Osteocyte (in vitro differentiated cells): Measurements from ENCODE around the gene FAM118A. TPM values are rescaled to one million over a fixed set of nuclear protein-coding genes. Genes with fewer than 3 reads are reported as not detected.
"Not testable (repeated sequence)": the region's sequence is repeated elsewhere in the genome, so short reads cannot be mapped to it uniquely, and the experiment has no call there.

Experiments
- DNase-seq: peaks from one replicate; pipeline ENCODE4 v3.0.0; 2021; ENCODE audit warnings: mixed read lengths; ENCODE audit not compliant: unreplicated experiment; ENCODE audit errors: extremely low spot score
- H3K27ac Mint-ChIP-seq: one replicate; pipeline ENCODE4 v1.8.0; 2021; ENCODE audit warnings: mild to moderate bottlenecking, mixed read lengths; ENCODE audit not compliant: unreplicated experiment
- H3K27me3 Mint-ChIP-seq: one replicate; pipeline ENCODE4 v1.8.0; 2021; ENCODE audit warnings: mixed read lengths; ENCODE audit not compliant: unreplicated experiment
- H3K36me3 Mint-ChIP-seq: one replicate; pipeline ENCODE4 v1.8.0; 2021; ENCODE audit warnings: mixed read lengths; ENCODE audit not compliant: unreplicated experiment
- H3K4me1 Mint-ChIP-seq: one replicate; pipeline ENCODE4 v1.8.0; 2021; ENCODE audit warnings: mixed read lengths; ENCODE audit not compliant: unreplicated experiment
- H3K4me3 Mint-ChIP-seq: one replicate; pipeline ENCODE4 v1.8.0; 2021; ENCODE audit warnings: mild to moderate bottlenecking, moderate library complexity, mixed read lengths; ENCODE audit not compliant: unreplicated experiment
- H3K9me3 Mint-ChIP-seq: one replicate; pipeline ENCODE4 v1.8.0; 2021; ENCODE audit warnings: mixed read lengths; ENCODE audit not compliant: unreplicated experiment
- CTCF ChIP-seq: fragments of 200-600 bp; sonication (generic); IDR thresholded peaks from 2 replicates; pipeline ENCODE4 v1.5.0; 2021; ENCODE audit warnings: antibody characterized with exemption, mild to moderate bottlenecking, moderate library complexity
- total RNA-seq: library from RNA; stranded (reverse); gene quantifications from 2 replicates; pipeline ENCODE4 v1.2.1, GENCODE V29; 2021

Gene FAM118A
- total RNA-seq, 1 donor from 2014 or later: 110 TPM

- no peaks in the 10 kb centered on the region for H3K9me3 Mint-ChIP-seq
- H3K4me3 Mint-ChIP-seq: no peak overlapping the region
- TF ChIP-seq CTCF: no peak
- no peak for DNase-seq
- no peaks in the 10 kb centered on the region for H3K36me3 Mint-ChIP-seq
- H3K27ac Mint-ChIP-seq: no peak overlapping the region
- no peaks in the 10 kb centered on the region for H3K4me1 Mint-ChIP-seq
- no peaks in the 10 kb centered on the region for H3K27me3 Mint-ChIP-seq
These were observed 42.2 kb downstream of the FAM118A start for GRCh38 chr22:45351956-45352355.

DNA sequence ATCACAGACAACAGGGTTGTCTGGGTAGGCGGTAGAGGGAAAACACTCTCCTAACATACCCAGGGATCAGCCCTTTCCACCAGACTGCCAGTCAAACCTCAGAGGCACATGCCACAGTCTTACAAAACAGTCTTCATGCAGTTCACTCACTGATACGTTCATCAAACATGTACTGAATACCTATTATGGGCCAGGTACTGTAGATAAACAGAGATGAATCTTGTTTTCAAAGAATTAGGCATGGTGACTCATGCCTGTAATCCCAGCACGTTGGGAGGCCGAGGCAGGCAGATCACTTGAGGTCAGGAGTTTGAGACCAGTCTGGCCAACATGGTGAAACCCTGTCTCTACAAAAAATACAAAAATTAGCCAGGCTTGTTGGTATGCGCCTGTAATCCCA is 43.0 kb downstream of the FAM118A start:
- H3K9me3 Mint-ChIP-seq, H3K4me1 Mint-ChIP-seq, H3K27me3 Mint-ChIP-seq, DNase-seq, H3K4me3 Mint-ChIP-seq, H3K36me3 Mint-ChIP-seq, H3K27ac Mint-ChIP-seq: not testable (repeated sequence)

GRCh38 chr22:45353786-45354185 is 44.1 kb downstream of the FAM118A start:
- Mint-ChIP-seq H3K4me3 (no peak overlapping the region), H3K9me3 (no peaks in the 10 kb centered on the region), H3K27me3 (peaks cover 9% of the 10 kb centered on the region), H3K4me1 (no peaks in the 10 kb centered on the region), H3K36me3 (no peaks in the 10 kb centered on the region), H3K27ac (no peak overlapping the region)
- TF ChIP-seq CTCF: no peak
- DNase-seq: no peak

DNA sequence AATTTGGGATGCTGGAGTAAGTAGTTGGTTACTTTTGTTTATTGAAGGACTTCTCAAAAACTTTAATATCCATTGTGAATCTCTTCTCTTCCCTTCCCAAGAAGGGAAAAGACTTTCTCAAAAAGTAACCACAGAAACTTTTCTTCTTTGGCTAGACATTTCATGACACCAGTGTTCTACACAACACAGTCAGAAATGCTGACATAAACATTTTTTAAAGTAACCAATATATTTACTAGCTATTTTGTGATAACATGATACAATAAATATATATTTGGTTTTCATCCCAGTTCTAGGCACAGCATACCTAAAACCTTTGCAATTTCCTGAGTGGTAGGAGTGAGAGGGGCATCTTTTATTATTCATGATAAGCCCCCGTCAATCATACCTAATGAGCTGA is 47.8 kb downstream of the FAM118A start:
- no peak for TF ChIP-seq CTCF
- Mint-ChIP-seq H3K27ac (no peak overlapping the region), H3K36me3 (no peaks in the 10 kb centered on the region), H3K9me3 (no peaks in the 10 kb centered on the region), H3K4me3 (no peak overlapping the region), H3K4me1 (no peaks in the 10 kb centered on the region), H3K27me3 (peaks cover 38% of the 10 kb centered on the region)
- no peak for DNase-seq

DNA sequence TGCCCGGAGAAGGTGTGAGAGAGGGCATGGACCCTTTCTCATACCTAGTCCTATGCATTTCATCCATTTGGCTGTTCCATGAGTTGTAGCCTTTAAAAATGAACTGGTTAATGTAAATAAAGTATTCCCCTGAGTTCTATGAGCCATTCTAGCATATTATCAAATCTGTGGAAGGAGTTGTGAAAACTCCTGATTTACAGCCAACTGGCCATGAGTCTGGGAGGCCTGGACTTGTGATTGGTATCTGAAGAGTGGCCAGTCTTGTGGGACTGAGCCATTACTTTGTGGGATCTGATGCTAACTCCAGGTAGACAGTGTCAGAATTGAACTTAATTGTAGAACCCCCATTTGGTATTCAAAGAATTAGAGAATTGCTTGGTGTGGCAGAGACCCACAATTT is 48.4 kb downstream of the FAM118A start:
- H3K27ac Mint-ChIP-seq: no peak overlapping the region
- DNase-seq: no peak
- peaks cover 43% of the 10 kb centered on the region for H3K27me3 Mint-ChIP-seq
- no peaks in the 10 kb centered on the region for H3K36me3 Mint-ChIP-seq
- no peaks in the 10 kb centered on the region for H3K4me1 Mint-ChIP-seq
- no peak overlapping the region for H3K4me3 Mint-ChIP-seq
- no peaks in the 10 kb centered on the region for H3K9me3 Mint-ChIP-seq
- no peak for TF ChIP-seq CTCF

DNA sequence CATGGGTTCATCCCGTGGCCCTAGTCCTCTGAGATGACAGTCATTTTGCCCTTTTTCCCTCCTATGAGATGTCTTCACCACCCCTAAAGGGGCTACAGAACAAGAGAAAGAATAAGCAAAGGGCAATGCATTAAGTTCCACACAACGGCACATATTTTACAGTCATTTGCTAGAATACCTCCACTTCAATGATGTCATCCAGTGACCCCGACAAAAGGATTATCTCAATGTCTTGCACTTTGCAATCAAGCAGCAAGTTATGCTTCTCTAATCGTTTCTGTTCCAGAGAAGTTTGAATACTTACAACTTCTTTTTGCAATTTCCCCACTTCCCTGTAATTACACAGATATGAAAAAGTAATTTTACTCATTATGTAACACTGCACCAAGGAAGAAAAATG is 49.9 kb downstream of the FAM118A start:
- H3K4me1 Mint-ChIP-seq: no peaks in the 10 kb centered on the region
- H3K4me3 Mint-ChIP-seq: no peak overlapping the region
- no peaks in the 10 kb centered on the region for H3K9me3 Mint-ChIP-seq
- peaks cover 48% of the 10 kb centered on the region for H3K27me3 Mint-ChIP-seq
- no peak for TF ChIP-seq CTCF
- H3K36me3 Mint-ChIP-seq: no peaks in the 10 kb centered on the region
- no peak overlapping the region for H3K27ac Mint-ChIP-seq
- no peak for DNase-seq
